Measurements from ENCODE around the gene FAM13A. TPM values are rescaled to one million over a fixed set of nuclear protein-coding genes. Genes with fewer than 3 reads are reported as not detected.
"Not testable (repeated sequence)": the region's sequence is repeated elsewhere in the genome, so short reads cannot be mapped to it uniquely, and the experiment has no call there.

The FAM13A gene
- total and polyA plus RNA-seq, 2 donors (not counting 1 experiment from before 2014, with no cell fraction given) = 0.51 to 2.1 TPM

DNA sequence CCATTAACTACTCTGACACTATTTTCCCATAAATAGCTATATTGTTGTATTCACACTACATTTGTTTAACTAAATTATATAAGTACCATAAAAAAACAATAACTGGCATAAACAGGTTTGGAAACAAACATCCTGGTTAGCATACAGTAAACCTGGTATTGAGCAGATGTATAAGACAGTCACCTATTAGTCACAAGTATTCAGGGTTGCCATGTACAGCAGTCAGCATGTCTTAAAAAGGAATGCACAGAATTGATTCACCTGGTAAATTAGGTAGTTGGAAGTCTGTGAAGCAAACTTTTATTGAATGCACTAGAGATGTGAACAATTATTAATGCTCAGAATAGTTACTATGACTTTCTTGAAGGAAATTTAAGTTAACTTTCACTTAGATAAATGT lies 137.9 kb downstream of the FAM13A start:
- H3K4me3 ChIP-seq (ENCODE audit: control extremely low read depth in 1 of 5, extremely low read depth in 1 of 5, insufficient read depth in 1 of 5, low read depth in 2 of 5, low read length in 4 of 5) = no peak overlapping the region
- H3K27ac Mint-ChIP-seq = no peak overlapping the region
- CTCF ChIA-PET = no interaction called here
- intact Hi-C loops (cut with micrococcal nuclease) = no loop called here
- H3K9ac ChIP-seq (ENCODE audit: low read length) = no peak overlapping the region
- no peak overlapping the region for H3K27ac ChIP-seq (ENCODE audit: low read length in 2 of 2)
- no peaks in the 10 kb centered on the region for H4K20me1 ChIP-seq (ENCODE audit: control insufficient read depth, insufficient read depth, low read length, poor library complexity, severe bottlenecking)
- no peaks in the 10 kb centered on the region for H3K36me3 ChIP-seq (replicated peaks in 1 of 2; ENCODE audit: control extremely low read depth in 1 of 2, control insufficient read depth in 1 of 2, extremely low read depth in 1 of 2, insufficient read depth in 2 of 2, low read length in 1 of 2)
- no peaks in the 10 kb centered on the region for H3K79me2 ChIP-seq (ENCODE audit: control insufficient read depth, insufficient read depth, low read length)
- TF ChIP-seq EZH2 (IDR thresholded peaks at IDR 0.05; ENCODE audit: borderline replicate concordance, insufficient read depth, low read depth, low read length, poor library complexity, severe bottlenecking) (no peak), CTCF (IDR thresholded peaks at IDR 0.05) (no peak)
- H3K4me3 Mint-ChIP-seq = no peak overlapping the region
- ATAC-seq (ENCODE audit: low read depth) (no peak), DNase-seq (no peak)
- H3K9me3 ChIP-seq (ENCODE audit: control extremely low read depth in 1 of 3, control insufficient read depth in 2 of 3, insufficient read depth in 1 of 3, low read length in 2 of 3) = no peaks in the 10 kb centered on the region
- no peaks in the 10 kb centered on the region for H3K27me3 ChIP-seq (replicated peaks in 1 of 4; ENCODE audit: control extremely low read depth in 1 of 4, control insufficient read depth in 3 of 4, insufficient read depth in 4 of 4, low read length in 3 of 4)
- H3K4me1 Mint-ChIP-seq = no peaks in the 10 kb centered on the region
- peaks cover 12% of the 10 kb centered on the region for H3K27me3 Mint-ChIP-seq
- H2AFZ ChIP-seq (ENCODE audit: insufficient read depth, low read depth, low read length, poor library complexity, severe bottlenecking) = no peak overlapping the region
- no peaks in the 10 kb centered on the region for H3K4me1 ChIP-seq (ENCODE audit: control insufficient read depth in 2 of 2, insufficient read depth in 2 of 2, low read length in 2 of 2)
- POLR2A ChIA-PET = no interaction called here
- H3K4me2 ChIP-seq (replicated peaks; ENCODE audit: low read depth, low read length, poor library complexity, severe bottlenecking) = no peak overlapping the region
- H3K9me3 Mint-ChIP-seq (ENCODE audit: insufficient read depth) = no peaks in the 10 kb centered on the region

- H3K27me3 ChIP-seq (replicated peaks in 1 of 4; ENCODE audit: control extremely low read depth in 1 of 4, control insufficient read depth in 3 of 4, insufficient read depth in 4 of 4, low read length in 3 of 4); CTCF ChIA-PET; H3K4me3 Mint-ChIP-seq; ATAC-seq (ENCODE audit: low read depth); intact Hi-C loops (cut with micrococcal nuclease); H3K79me2 ChIP-seq (ENCODE audit: control insufficient read depth, insufficient read depth, low read length); H3K4me1 Mint-ChIP-seq; POLR2A ChIA-PET; H3K4me1 ChIP-seq (ENCODE audit: control insufficient read depth in 2 of 2, insufficient read depth in 2 of 2, low read length in 2 of 2); H3K27ac Mint-ChIP-seq; H3K27me3 Mint-ChIP-seq; H3K36me3 ChIP-seq (replicated peaks in 1 of 2; ENCODE audit: control extremely low read depth in 1 of 2, control insufficient read depth in 1 of 2, extremely low read depth in 1 of 2, insufficient read depth in 2 of 2, low read length in 1 of 2); H4K20me1 ChIP-seq (ENCODE audit: control insufficient read depth, insufficient read depth, low read length, poor library complexity, severe bottlenecking); H3K9ac ChIP-seq (ENCODE audit: low read length); H3K9me3 Mint-ChIP-seq (ENCODE audit: insufficient read depth); H3K4me2 ChIP-seq (replicated peaks; ENCODE audit: low read depth, low read length, poor library complexity, severe bottlenecking); H3K9me3 ChIP-seq (ENCODE audit: control extremely low read depth in 1 of 3, control insufficient read depth in 2 of 3, insufficient read depth in 1 of 3, low read length in 2 of 3); H2AFZ ChIP-seq (ENCODE audit: insufficient read depth, low read depth, low read length, poor library complexity, severe bottlenecking); DNase-seq; H3K4me3 ChIP-seq (ENCODE audit: control extremely low read depth in 1 of 5, extremely low read depth in 1 of 5, insufficient read depth in 1 of 5, low read depth in 2 of 5, low read length in 4 of 5): not testable (repeated sequence)
- peak; percentile 20 for TF ChIP-seq CTCF (IDR thresholded peaks at IDR 0.05)
- peak overlapping the region in 1 of 2 donors; percentile 29 for H3K27ac ChIP-seq (ENCODE audit: low read length in 2 of 2)
These were observed 143.8 kb downstream of the FAM13A start for GRCh38 chr4:88913181-88913580.
